Loucy (cell line): ENCODE results near the gene AKAP6.

Experiments
- H2AFZ ChIP-seq: fragments of 200-600 bp; sonication (generic); 2 replicates; pipeline ENCODE4 v1.6.0; 2016; ENCODE audit warnings: antibody characterized with exemption, mild to moderate bottlenecking, low read length, moderate library complexity
- H3F3A ChIP-seq: fragments of 200-600 bp; 2 replicates; pipeline ENCODE4 v1.6.0; 2016; ENCODE audit warnings: antibody characterized with exemption, low read depth, mild to moderate bottlenecking
- H3K27me3 ChIP-seq: fragments of 200-600 bp; sonication (generic); 2 replicates; pipeline ENCODE4 v1.6.1; 2014; ENCODE audit warnings: low read length, mild to moderate bottlenecking; ENCODE audit not compliant: insufficient read depth, poor library complexity, severe bottlenecking
- H3K36me3 ChIP-seq: fragments of 200-600 bp; sonication (generic); 2 replicates; pipeline ENCODE4 v1.6.1; 2016; ENCODE audit warnings: low read length; ENCODE audit not compliant: insufficient read depth
- H3K4me1 ChIP-seq: fragments of 200-600 bp; sonication (generic); 2 replicates; pipeline ENCODE4 v1.5.1; 2014; ENCODE audit warnings: low read length, mild to moderate bottlenecking; ENCODE audit not compliant: insufficient read depth, poor library complexity, severe bottlenecking
- H3K4me2 ChIP-seq: fragments of 200-600 bp; sonication (generic); 2 replicates; pipeline ENCODE4 v1.6.0; 2014; ENCODE audit warnings: antibody characterized with exemption, low read length, low read depth, mild to moderate bottlenecking; ENCODE audit not compliant: poor library complexity, severe bottlenecking
- H3K4me3 ChIP-seq: fragments of 200-600 bp; sonication (generic); 2 replicates; pipeline ENCODE4 v1.5.1; 2014; ENCODE audit warnings: low read length, mild to moderate bottlenecking, mixed read lengths; ENCODE audit not compliant: poor library complexity, severe bottlenecking
- H3K79me2 ChIP-seq: fragments of 200-600 bp; sonication (generic); 2 replicates; pipeline ENCODE4 v1.6.1; 2014; ENCODE audit warnings: low read length; ENCODE audit not compliant: insufficient read depth
- H3K9ac ChIP-seq: fragments of 200-600 bp; sonication (generic); 2 replicates; pipeline ENCODE4 v1.6.0; 2014; ENCODE audit warnings: mild to moderate bottlenecking, low read depth, low read length, moderate library complexity; ENCODE audit not compliant: poor library complexity, severe bottlenecking
- H3K9me2 ChIP-seq: fragments of 200-600 bp; sonication (generic); replicated peaks from 2 replicates; pipeline ENCODE4 v1.6.1; 2016; ENCODE audit warnings: low read depth, low read length, mixed read lengths
- H3K9me3 ChIP-seq: fragments of 200-600 bp; sonication (generic); 2 replicates; pipeline ENCODE4 v1.6.1; 2014; ENCODE audit warnings: mild to moderate bottlenecking, antibody characterized with exemption, low read length, low read depth; ENCODE audit not compliant: insufficient read depth
- H4K20me1 ChIP-seq: fragments of 200-600 bp; sonication (generic); 2 replicates; pipeline ENCODE4 v1.6.0; 2014; ENCODE audit warnings: antibody characterized with exemption, low read length, mild to moderate bottlenecking; ENCODE audit not compliant: insufficient read depth, poor library complexity, severe bottlenecking
- CTCF ChIP-seq: fragments of 200-600 bp; sonication (generic); conservative IDR thresholded peaks from 2 replicates; pipeline ENCODE4 v1.5.1; 2014; ENCODE audit warnings: mild to moderate bottlenecking, antibody characterized with exemption, low read length
- EZH2phosphoT487 ChIP-seq: fragments of 200-600 bp; IDR thresholded peaks from 2 replicates; pipeline ENCODE4 v1.6.1; 2018; ENCODE audit warnings: antibody characterized with exemption, mild to moderate bottlenecking, moderate library complexity, borderline replicate concordance

The AKAP6 gene

DNA sequence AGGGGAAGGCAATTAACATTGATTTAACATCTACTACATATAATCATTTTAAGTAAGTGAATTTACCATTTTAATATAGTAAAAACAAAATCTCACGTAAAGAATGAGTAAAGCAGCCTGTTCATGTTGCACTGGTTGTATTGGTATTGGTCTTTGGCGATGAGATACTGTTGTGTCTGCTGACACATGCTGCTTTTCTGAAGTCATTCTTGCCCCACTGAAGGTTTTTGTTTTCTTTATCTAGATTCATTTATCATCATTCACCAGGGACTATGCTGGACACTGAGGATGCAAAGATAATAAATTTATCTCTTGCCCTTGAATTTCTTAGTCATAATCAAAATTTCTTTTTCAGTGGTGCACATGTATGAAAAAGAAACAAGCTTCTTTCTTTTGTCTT lies 363.3 kb downstream of the AKAP6 start:
- no peaks in the 10 kb centered on the region for H3K9me3 ChIP-seq
- TF ChIP-seq CTCF (no peak), EZH2phosphoT487 (no peak)
- no peak overlapping the region for H3K4me2 ChIP-seq
- no peaks in the 10 kb centered on the region for H3K79me2 ChIP-seq
- no peaks in the 10 kb centered on the region for H3K36me3 ChIP-seq
- H2AFZ ChIP-seq = no peak overlapping the region
- H4K20me1 ChIP-seq = no peaks in the 10 kb centered on the region
- no peak overlapping the region for H3K4me3 ChIP-seq
- no peaks in the 10 kb centered on the region for H3F3A ChIP-seq
- H3K27me3 ChIP-seq = no peaks in the 10 kb centered on the region
- H3K9ac ChIP-seq = no peak overlapping the region
- H3K4me1 ChIP-seq = no peaks in the 10 kb centered on the region
- no peaks in the 10 kb centered on the region for H3K9me2 ChIP-seq

GRCh38 chr14:32693114-32693513 lies 364.0 kb downstream of the AKAP6 start:
- H3K36me3 ChIP-seq = no peaks in the 10 kb centered on the region
- H4K20me1 ChIP-seq = no peaks in the 10 kb centered on the region
- H3K79me2 ChIP-seq = no peaks in the 10 kb centered on the region
- no peaks in the 10 kb centered on the region for H3K4me1 ChIP-seq
- H3K4me3 ChIP-seq = no peak overlapping the region
- no peaks in the 10 kb centered on the region for H3K9me3 ChIP-seq
- H3K4me2 ChIP-seq = no peak overlapping the region
- no peak overlapping the region for H3K9ac ChIP-seq
- no peaks in the 10 kb centered on the region for H3K27me3 ChIP-seq
- no peak overlapping the region for H2AFZ ChIP-seq
- H3F3A ChIP-seq = no peaks in the 10 kb centered on the region
- H3K9me2 ChIP-seq = no peaks in the 10 kb centered on the region
- TF ChIP-seq EZH2phosphoT487 (no peak), CTCF (no peak)

- Histone ChIP-seq H3K4me3 (no peak overlapping the region), H3F3A (no peaks in the 10 kb centered on the region), H3K27me3 (no peaks in the 10 kb centered on the region), H3K9ac (no peak overlapping the region), H4K20me1 (no peaks in the 10 kb centered on the region), H3K9me3 (no peaks in the 10 kb centered on the region), H3K79me2 (no peaks in the 10 kb centered on the region), H3K9me2 (no peaks in the 10 kb centered on the region), H3K4me2 (no peak overlapping the region), H3K36me3 (no peaks in the 10 kb centered on the region), H3K4me1 (no peaks in the 10 kb centered on the region), H2AFZ (no peak overlapping the region)
- no peak for TF ChIP-seq EZH2phosphoT487
- no peak for TF ChIP-seq CTCF
Observed at GRCh38 chr14:32694795-32695449, 365.8 kb downstream of the AKAP6 start.
